Stimulated activated CD8-positive, alpha-beta memory T cell treated with anti-CD3 and anti-CD28 coated beads, Interleukin-7, amount 100 ng/mL, for 4 hours (primary cell): ENCODE measurements around the gene WDR93.

Experiments
- DNase-seq, 2 donors: peaks; one replicate each; pipeline ENCODE4 v3.0.0-alpha.2; 2020; ENCODE audit warnings: low read depth in 2 of 2

The WDR93 gene

GRCh38 chr15:89662893-89663626 lies 27.6 kb upstream of the WDR93 start:
- no peak for DNase-seq

GRCh38 chr15:89664441-89665350 lies 25.9 kb upstream of the WDR93 start:
- DNase-seq = no peak

GRCh38 chr15:89665449-89666181 lies 25.0 kb upstream of the WDR93 start:
- DNase-seq = no peak

- no peak for DNase-seq
Observed at GRCh38 chr15:89666184-89666857, 24.3 kb upstream of the WDR93 start.

GRCh38 chr15:89666858-89667705 lies 23.5 kb upstream of the WDR93 start:
- no peak for DNase-seq

GRCh38 chr15:89667706-89667960 lies 23.0 kb upstream of the WDR93 start:
- no peak for DNase-seq

GRCh38 chr15:89668171-89668570 lies 22.4 kb upstream of the WDR93 start:
- DNase-seq = no peak

- no peak for DNase-seq
Observed at GRCh38 chr15:89669309-89669865, 21.2 kb upstream of the WDR93 start.

GRCh38 chr15:89669941-89670340 lies 20.7 kb upstream of the WDR93 start:
- no peak for DNase-seq

- no peak for DNase-seq
Observed at GRCh38 chr15:89670971-89671560, 19.5 kb upstream of the WDR93 start.

- DNase-seq = no peak
Observed at GRCh38 chr15:89671687-89672086, 18.9 kb upstream of the WDR93 start.

- DNase-seq = no peak
Observed at GRCh38 chr15:89672221-89673164, 18.1 kb upstream of the WDR93 start.

GRCh38 chr15:89673165-89673512 lies 17.5 kb upstream of the WDR93 start:
- no peak for DNase-seq

GRCh38 chr15:89674526-89674925 lies 16.1 kb upstream of the WDR93 start:
- no peak for DNase-seq

- DNase-seq = no peak
Observed at GRCh38 chr15:89675606-89676005, 15.0 kb upstream of the WDR93 start.

GRCh38 chr15:89677381-89677780 lies 13.2 kb upstream of the WDR93 start:
- no peak for DNase-seq

- DNase-seq = no peak
Observed at GRCh38 chr15:89679212-89679611, 11.4 kb upstream of the WDR93 start, which contains the start of gene PLIN1. PLIN1 (minus strand) TSS chr15:89679367; CDS start chr15:89677489, 1,878 bp downstream.

GRCh38 chr15:89680282-89680873 lies 10.2 kb upstream of the WDR93 start:
- DNase-seq = no peak

GRCh38 chr15:89681146-89681545 lies 9.5 kb upstream of the WDR93 start:
- no peak for DNase-seq
